BLaER1 (cell line): Measurements from ENCODE around the gene PSEN1.
A peak's percentile ranks its signal among the peaks of the same experiment; 100 is the strongest.

Source experiments
- H3K27ac ChIP-seq: shearing (Covaris generic); formaldehyde crosslinking; 2 replicates; pipeline ENCODE4 v1.8.1; 2022
- H3K27me3 ChIP-seq: shearing (Covaris generic); formaldehyde crosslinking; 2 replicates; pipeline ENCODE4 v1.8.1; 2022
- H3K36me3 ChIP-seq: shearing (Covaris generic); formaldehyde crosslinking; 2 replicates; pipeline ENCODE4 v1.8.1; 2022
- H3K4me1 ChIP-seq: shearing (Covaris generic); formaldehyde crosslinking; 2 replicates; pipeline ENCODE4 v1.8.1; 2022
- H3K4me2 ChIP-seq: shearing (Covaris generic); formaldehyde crosslinking; 2 replicates; pipeline ENCODE4 v1.8.1; 2022
- H3K4me3 ChIP-seq: shearing (Covaris generic); formaldehyde crosslinking; 2 replicates; pipeline ENCODE4 v1.8.1; 2022
- H3K9ac ChIP-seq: shearing (Covaris generic); formaldehyde crosslinking; 2 replicates; pipeline ENCODE4 v1.8.1; 2022
- H3K9me3 ChIP-seq: shearing (Covaris generic); formaldehyde crosslinking; 2 replicates; pipeline ENCODE4 v1.8.1; 2022
- H4K20me1 ChIP-seq: shearing (Covaris generic); formaldehyde crosslinking; 2 replicates; pipeline ENCODE4 v1.8.1; 2022
- Cebpa-rat ChIP-seq: shearing (Covaris generic); IDR thresholded peaks from 2 replicates; pipeline ENCODE4 v1.8.1; 2022

Gene PSEN1

DNA sequence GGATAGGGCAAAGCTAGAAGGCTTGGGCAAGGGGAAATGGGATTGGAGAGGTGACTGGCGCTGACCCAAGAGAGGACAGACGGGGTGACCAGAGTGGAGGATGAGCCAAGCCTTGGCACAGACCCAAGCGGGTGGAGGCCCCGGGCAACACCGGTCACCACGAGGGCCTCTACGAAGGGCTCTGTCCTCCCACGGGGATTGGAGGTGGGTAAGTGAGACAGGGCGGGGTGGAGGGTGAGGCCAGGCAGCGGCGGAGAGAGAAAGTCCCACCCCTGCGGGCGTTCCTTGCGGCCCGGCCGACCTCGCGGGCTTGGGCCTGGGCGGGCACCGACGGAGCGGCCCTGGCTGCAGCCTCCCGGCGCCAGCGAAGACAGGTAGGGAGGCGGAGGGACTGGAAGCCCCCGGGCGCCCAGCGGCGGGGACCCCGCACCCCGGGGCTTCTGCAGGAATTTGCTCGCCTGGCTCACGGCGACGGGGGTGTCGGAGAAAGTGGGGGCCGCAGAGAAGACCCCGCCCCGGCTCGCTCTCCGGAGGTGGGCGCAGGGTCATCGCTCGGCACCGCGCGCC lies 101.0 kb downstream of the PSEN1 start, which contains the start of gene PAPLN:
TSS of gene PAPLN (plus strand) at position 288 of the 567 bp plus-strand sequence. CDS start 2,273 bp downstream, outside the sequence.
- Histone ChIP-seq H3K4me1 (peaks cover 61% of the 10 kb centered on the region), H3K4me2 (peak within 1 kb of the TSS; percentile 76), H3K4me3 (peak within 1 kb of the TSS; percentile 58), H3K27me3 (peaks cover 99% of the 10 kb centered on the region), H3K36me3 (no peaks in the 10 kb centered on the region), H3K9ac (no peak within 1 kb of the TSS; the same call in 1 of the 2 replicates), H3K9me3 (no peaks in the 10 kb centered on the region), H4K20me1 (peaks cover 64% of the 10 kb centered on the region), H3K27ac (no peak within 1 kb of the TSS)
- no peak for TF ChIP-seq Cebpa-rat

DNA sequence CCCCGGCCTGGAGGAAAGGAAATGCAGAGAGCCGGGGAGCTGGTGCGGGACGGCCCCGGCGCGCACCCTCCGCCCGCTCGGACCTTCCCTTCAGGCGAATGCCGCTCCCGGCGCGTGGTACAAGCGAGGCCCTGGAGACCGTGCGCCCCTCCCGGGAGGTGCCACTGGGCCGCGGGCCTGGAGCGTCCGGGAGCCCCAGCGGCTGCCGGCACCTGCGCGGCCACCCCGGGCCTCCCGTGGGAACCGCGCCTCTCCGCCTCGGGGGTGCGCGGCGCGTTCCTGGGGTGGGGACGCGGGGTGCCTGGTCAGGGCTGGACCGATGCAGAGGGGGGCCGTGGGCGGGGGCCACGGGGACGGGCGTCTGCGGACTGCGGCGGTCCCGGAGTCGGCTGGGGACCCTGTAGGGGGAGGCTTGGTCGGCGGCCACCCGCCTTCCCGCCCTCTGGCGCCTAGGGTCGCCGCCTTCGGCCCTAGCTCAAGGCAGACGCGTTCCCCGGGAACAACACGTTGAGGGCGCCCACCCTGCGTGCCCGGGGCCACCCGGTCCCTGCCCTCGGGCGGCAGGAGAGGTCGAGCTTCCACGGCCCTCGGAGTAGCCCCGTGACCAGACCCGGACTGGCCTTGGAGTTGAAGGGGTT lies 101.6 kb downstream of the PSEN1 start:
- Histone ChIP-seq H3K9me3 (no peaks in the 10 kb centered on the region), H3K4me1 (peaks cover 67% of the 10 kb centered on the region), H3K27ac (no peak overlapping the region), H3K4me3 (peak overlapping the region; percentile 58), H3K4me2 (peak overlapping the region; percentile 76), H3K27me3 (peaks cover 93% of the 10 kb centered on the region), H4K20me1 (peaks cover 64% of the 10 kb centered on the region), H3K36me3 (no peaks in the 10 kb centered on the region), H3K9ac (no peak overlapping the region; the same call in 1 of the 2 replicates)
- TF ChIP-seq Cebpa-rat = no peak

- TF ChIP-seq Cebpa-rat = no peak
- peak overlapping the region; percentile 58 for H3K4me3 ChIP-seq
Measured at GRCh38 chr14:73238424-73238852, 102.1 kb downstream of the PSEN1 start.

GRCh38 chr14:73238941-73239340 lies 102.6 kb downstream of the PSEN1 start:
- no peak overlapping the region for H3K4me2 ChIP-seq
- no peaks in the 10 kb centered on the region for H3K9me3 ChIP-seq
- H3K36me3 ChIP-seq = no peaks in the 10 kb centered on the region
- TF ChIP-seq Cebpa-rat = no peak
- no peak overlapping the region for H3K9ac ChIP-seq
- H4K20me1 ChIP-seq = peaks cover 64% of the 10 kb centered on the region
- no peak overlapping the region for H3K4me3 ChIP-seq
- no peak overlapping the region for H3K27ac ChIP-seq
- peaks cover 93% of the 10 kb centered on the region for H3K27me3 ChIP-seq
- peaks cover 77% of the 10 kb centered on the region for H3K4me1 ChIP-seq

More at GRCh38 chr14:73238424-73238852, 102.1 kb downstream of the PSEN1 start:
- H3K4me2 ChIP-seq = peak overlapping the region; percentile 76; the same call in 1 of the 2 replicates
- peaks cover 93% of the 10 kb centered on the region for H3K27me3 ChIP-seq
- H3K4me1 ChIP-seq = peaks cover 72% of the 10 kb centered on the region
- H3K36me3 ChIP-seq = no peaks in the 10 kb centered on the region
- no peak overlapping the region for H3K27ac ChIP-seq
- peaks cover 64% of the 10 kb centered on the region for H4K20me1 ChIP-seq
- no peak overlapping the region for H3K9ac ChIP-seq
- no peaks in the 10 kb centered on the region for H3K9me3 ChIP-seq

DNA sequence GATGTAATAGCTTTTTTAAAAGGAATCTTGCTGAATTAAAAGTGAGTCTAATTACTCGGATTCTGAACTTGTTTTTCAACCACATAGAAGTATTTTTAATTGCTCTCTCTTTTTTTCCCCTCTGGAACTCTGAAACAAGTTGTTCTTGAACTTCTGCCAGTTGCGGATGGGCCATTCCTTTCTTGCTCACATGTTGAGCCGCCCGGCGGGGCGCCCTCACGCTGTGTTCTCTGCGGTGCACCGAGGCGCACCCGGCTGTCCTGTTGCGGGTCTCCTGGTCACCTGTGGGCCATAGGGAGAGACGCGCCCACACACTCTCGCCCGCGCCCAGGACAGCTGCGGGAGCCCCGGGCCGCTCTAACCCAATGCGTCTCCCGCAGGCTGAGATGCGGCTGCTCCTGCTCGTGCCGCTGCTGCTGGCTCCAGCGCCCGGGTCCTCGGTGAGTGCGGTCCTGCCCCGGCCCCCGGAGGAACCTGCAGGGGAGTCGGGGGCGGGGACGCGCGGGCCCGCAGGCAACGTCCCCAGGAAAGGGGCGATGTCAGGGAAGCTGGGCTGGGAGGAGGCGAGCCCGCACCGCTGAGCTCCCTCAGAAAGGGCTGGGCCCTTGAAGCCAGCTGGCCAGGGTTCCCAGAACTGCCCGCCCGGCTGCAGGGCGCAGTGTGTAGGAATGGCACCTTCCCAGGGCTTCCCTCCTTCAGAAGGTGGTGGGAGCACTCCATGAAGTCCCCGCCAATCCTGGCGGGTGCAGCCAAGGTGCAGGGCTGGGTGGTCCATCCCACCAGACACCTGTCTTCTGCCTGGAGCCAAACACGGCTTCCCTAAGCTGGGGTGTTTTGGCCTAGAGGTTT lies 103.3 kb downstream of the PSEN1 start:
- no peak overlapping the region for H3K27ac ChIP-seq
- H3K4me3 ChIP-seq = no peak overlapping the region
- H3K36me3 ChIP-seq = no peaks in the 10 kb centered on the region
- H3K27me3 ChIP-seq = peaks cover 93% of the 10 kb centered on the region
- peaks cover 68% of the 10 kb centered on the region for H4K20me1 ChIP-seq
- H3K4me1 ChIP-seq = peaks cover 84% of the 10 kb centered on the region
- TF ChIP-seq Cebpa-rat = no peak
- peak overlapping the region; percentile 47 for H3K4me2 ChIP-seq
- H3K9me3 ChIP-seq = no peaks in the 10 kb centered on the region
- no peak overlapping the region for H3K9ac ChIP-seq

DNA sequence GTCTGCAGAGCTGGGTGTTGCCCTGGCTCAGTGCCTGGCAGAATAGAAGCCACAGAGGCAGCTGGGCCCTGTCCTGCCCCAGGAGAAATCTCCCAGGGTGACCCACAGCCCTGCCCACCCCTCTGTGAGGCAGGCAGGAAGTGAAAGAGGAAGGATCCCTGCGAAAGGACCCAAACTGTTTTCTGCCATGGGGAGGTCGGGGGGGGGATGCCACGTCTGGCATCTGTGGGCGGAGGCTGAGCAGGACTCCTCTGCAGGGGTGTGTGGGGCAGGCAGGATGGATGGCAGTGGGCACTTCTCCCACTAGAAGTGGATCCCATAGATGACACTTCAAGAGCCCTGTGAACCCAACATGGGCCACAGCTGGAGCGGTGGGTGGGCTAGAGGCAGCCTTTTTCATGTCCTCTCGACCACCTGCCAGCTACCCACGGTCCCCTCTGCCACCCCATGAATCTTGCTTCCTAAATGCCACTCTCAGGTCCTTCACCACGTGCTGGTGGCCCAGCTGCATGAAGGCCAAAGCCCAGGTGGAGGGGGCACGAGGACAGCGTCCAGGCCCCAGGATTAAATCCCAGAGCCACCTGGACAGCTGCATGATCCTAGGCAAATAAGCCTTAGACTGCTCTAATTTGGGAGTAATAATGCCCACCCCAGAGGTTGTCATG lies 104.6 kb downstream of the PSEN1 start:
- Histone ChIP-seq H3K9ac (no peak overlapping the region), H3K9me3 (no peaks in the 10 kb centered on the region), H3K4me2 (peak overlapping the region; percentile 84), H3K4me1 (peaks cover 89% of the 10 kb centered on the region), H4K20me1 (peaks cover 70% of the 10 kb centered on the region), H3K36me3 (no peaks in the 10 kb centered on the region), H3K4me3 (peak overlapping the region; percentile 1; the same call in 1 of the 2 replicates), H3K27me3 (peaks cover 93% of the 10 kb centered on the region), H3K27ac (no peak overlapping the region)
- TF ChIP-seq Cebpa-rat = no peak

GRCh38 chr14:73241481-73242165 lies 105.3 kb downstream of the PSEN1 start:
- no peak overlapping the region for H3K9ac ChIP-seq
- no peak overlapping the region for H3K27ac ChIP-seq
- peaks cover 92% of the 10 kb centered on the region for H3K4me1 ChIP-seq
- H3K27me3 ChIP-seq = peaks cover 93% of the 10 kb centered on the region
- H3K36me3 ChIP-seq = no peaks in the 10 kb centered on the region
- H3K4me2 ChIP-seq = peak overlapping the region; percentile 84
- no peaks in the 10 kb centered on the region for H3K9me3 ChIP-seq
- H3K4me3 ChIP-seq = peak overlapping the region; percentile 1; the same call in 1 of the 2 replicates
- H4K20me1 ChIP-seq = peaks cover 64% of the 10 kb centered on the region
- no peak for TF ChIP-seq Cebpa-rat

- no peaks in the 10 kb centered on the region for H3K9me3 ChIP-seq
- peak overlapping the region; percentile 84 for H3K4me2 ChIP-seq
- no peak overlapping the region for H3K4me3 ChIP-seq
- no peak for TF ChIP-seq Cebpa-rat
- peaks cover 64% of the 10 kb centered on the region for H4K20me1 ChIP-seq
- H3K27me3 ChIP-seq = peaks cover 93% of the 10 kb centered on the region
- H3K9ac ChIP-seq = no peak overlapping the region
- no peaks in the 10 kb centered on the region for H3K36me3 ChIP-seq
- peaks cover 93% of the 10 kb centered on the region for H3K4me1 ChIP-seq
- H3K27ac ChIP-seq = no peak overlapping the region
Measured at GRCh38 chr14:73242357-73242901, 106.1 kb downstream of the PSEN1 start.
